ENCODE data around the gene ATP4B. TPM values are rescaled to one million over a fixed set of nuclear protein-coding genes. Genes with fewer than 3 reads are reported as not detected.

The ATP4B gene
- not detected in 2 replicates for total RNA-seq (2014; rRNA removed; shearing (Covaris generic))
- not detected in 2 replicates for total RNA-seq (2022)
- Bru-seq, nascent RNA: not detected
- not detected for BruChase-seq, experiment 1, labeled RNA remaining after a 6-hour chase
- BruChase-seq, experiment 2, labeled RNA remaining after a 2-hour chase: not detected
- long read RNA-seq: 0 reads

DNA sequence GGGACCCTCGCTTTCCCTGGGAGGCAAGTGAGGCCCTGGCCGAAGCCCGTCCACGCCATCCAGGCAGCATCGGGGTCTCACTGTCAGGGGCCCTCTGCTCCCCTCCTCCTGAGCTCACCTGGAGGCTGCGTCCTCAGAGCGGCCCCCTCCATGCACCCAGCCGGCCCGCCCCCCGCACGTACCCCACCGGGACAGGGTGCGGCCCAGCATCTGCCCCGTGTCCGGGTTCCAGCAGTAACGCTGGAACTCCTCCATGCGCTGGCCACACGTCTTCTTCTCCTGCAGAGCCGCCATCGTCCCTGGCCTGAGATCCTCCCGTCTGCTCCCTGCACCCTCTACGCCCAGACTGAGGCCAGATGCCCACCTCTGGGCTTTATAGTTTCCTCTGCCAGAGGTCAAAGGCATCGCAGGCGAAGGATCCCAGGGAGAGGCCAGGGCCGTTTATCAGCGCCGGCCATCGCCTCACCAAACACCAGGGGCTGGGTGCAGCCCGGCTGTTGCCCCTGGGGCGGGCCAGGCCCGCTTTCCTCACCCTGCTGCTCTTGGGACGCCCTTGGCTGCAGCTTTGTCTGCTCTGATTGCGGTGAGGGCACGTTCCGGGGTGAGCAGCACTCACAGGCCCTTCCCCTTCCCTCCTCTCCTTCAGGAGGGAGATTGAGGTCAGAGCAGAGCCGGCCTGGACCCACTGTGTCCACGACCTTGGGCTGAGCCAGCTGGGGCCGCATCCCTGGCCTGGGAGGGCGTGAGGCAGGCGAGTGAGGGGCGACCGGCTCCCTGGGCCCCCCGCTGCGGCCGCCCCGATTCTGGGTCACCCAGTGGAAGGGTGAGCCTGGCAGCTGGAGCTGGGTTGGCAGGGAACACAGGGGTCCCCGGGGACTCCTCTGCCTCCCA is at the start of gene ATP4B:
Gene ATP4B, minus strand, starts transcription at position 348 of the 891 bp plus-strand sequence. Its CDS starts 54 bp downstream, at position 294.
- TF ChIP-seq, protein P1, sequence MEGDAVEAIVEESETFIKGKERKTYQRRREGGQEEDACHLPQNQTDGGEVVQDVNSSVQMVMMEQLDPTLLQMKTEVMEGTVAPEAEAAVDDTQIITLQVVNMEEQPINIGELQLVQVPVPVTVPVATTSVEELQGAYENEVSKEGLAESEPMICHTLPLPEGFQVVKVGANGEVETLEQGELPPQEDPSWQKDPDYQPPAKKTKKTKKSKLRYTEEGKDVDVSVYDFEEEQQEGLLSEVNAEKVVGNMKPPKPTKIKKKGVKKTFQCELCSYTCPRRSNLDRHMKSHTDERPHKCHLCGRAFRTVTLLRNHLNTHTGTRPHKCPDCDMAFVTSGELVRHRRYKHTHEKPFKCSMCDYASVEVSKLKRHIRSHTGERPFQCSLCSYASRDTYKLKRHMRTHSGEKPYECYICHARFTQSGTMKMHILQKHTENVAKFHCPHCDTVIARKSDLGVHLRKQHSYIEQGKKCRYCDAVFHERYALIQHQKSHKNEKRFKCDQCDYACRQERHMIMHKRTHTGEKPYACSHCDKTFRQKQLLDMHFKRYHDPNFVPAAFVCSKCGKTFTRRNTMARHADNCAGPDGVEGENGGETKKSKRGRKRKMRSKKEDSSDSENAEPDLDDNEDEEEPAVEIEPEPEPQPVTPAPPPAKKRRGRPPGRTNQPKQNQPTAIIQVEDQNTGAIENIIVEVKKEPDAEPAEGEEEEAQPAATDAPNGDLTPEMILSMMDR (conservative IDR thresholded peaks at IDR 0.05; ENCODE audit: low read length): no peak
- TF ChIP-seq EZH2phosphoT487 (IDR thresholded peaks at IDR 0.05; ENCODE audit: borderline replicate concordance, low read depth, low read length): no peak
- no TSS peak for BruUV-seq (replicated peaks)
- H3K79me2 ChIP-seq (ENCODE audit: insufficient read depth, low read depth, low read length): no peaks in the 10 kb centered on the region
- H3K4me3 ChIP-seq (ENCODE audit: low read depth, low read length, poor library complexity, severe bottlenecking): no peak within 1 kb of the TSS
- H3K9me2 ChIP-seq (ENCODE audit: insufficient read depth, low read length): no peaks in the 10 kb centered on the region
- CTCF ChIA-PET (ENCODE audit: unreplicated experiment): no interaction called here
- H3K36me3 ChIP-seq (ENCODE audit: insufficient read depth, low read length): no peaks in the 10 kb centered on the region
- no peaks in the 10 kb centered on the region for H3K9me3 ChIP-seq (ENCODE audit: low read length)
- intact Hi-C loops (cut with micrococcal nuclease; ENCODE audit: unreplicated experiment): no loop called here
- H4K20me1 ChIP-seq (ENCODE audit: insufficient read depth, low read length): no peaks in the 10 kb centered on the region
- no peak within 1 kb of the TSS for H3K4me2 ChIP-seq (ENCODE audit: low read length)
- POLR2A ChIA-PET: no interaction called here
- no peak for DNase-seq (ENCODE audit: low spot score)
- H2AFZ ChIP-seq (ENCODE audit: low read length): no peak within 1 kb of the TSS
- H3K27ac ChIP-seq (ENCODE audit: low read depth, low read length, poor library complexity, severe bottlenecking): no peak within 1 kb of the TSS
- no peaks in the 10 kb centered on the region for H3K4me1 ChIP-seq (ENCODE audit: insufficient read depth, low read length, poor library complexity, severe bottlenecking)

DNA sequence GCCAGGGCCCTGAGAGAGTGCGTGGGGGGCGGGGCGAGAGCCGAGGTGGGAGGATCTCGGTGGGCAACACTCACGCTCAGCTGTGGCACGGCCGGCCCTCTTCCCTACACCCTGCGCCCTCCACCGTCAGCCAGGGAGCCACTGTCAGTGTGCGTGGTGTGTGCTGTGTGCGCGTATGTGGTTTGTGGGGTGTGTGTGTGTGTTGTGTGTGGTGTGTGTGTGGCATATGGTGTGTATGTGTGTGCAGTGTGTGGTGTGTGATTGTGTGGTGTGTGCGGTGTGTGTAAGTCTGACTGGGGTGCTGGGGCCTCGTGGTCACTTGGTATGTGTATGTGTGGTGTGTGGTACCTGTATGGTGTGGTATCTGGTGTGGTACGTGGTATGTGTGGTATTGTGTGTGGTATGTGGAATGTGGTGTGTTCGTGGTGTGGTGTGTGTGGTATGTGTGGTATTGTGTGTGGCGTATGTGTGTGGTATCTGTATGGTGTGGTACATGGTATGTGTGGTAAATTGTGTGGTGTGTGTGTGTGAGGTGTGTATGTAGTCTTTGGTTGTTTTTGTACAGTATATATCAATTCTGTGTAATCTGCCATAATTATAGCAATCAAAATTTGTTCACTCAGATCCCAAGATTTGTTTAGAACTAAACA is 14.1 kb upstream of the ATP4B start:
- no TSS peak for BruUV-seq (replicated peaks)
- Histone ChIP-seq H3K79me2 (ENCODE audit: insufficient read depth, low read depth, low read length) (no peaks in the 10 kb centered on the region), H3K27ac (ENCODE audit: low read depth, low read length, poor library complexity, severe bottlenecking) (no peak overlapping the region), H3K4me1 (ENCODE audit: insufficient read depth, low read length, poor library complexity, severe bottlenecking) (no peaks in the 10 kb centered on the region), H3K4me2 (ENCODE audit: low read length) (no peak overlapping the region), H2AFZ (ENCODE audit: low read length) (no peak overlapping the region), H4K20me1 (ENCODE audit: insufficient read depth, low read length) (no peaks in the 10 kb centered on the region), H3K9me3 (ENCODE audit: low read length) (no peaks in the 10 kb centered on the region), H3K9me2 (ENCODE audit: insufficient read depth, low read length) (no peaks in the 10 kb centered on the region), H3K36me3 (ENCODE audit: insufficient read depth, low read length) (no peaks in the 10 kb centered on the region), H3K4me3 (ENCODE audit: low read depth, low read length, poor library complexity, severe bottlenecking) (no peak overlapping the region)
- POLR2A ChIA-PET: no interaction called here
- intact Hi-C loops (cut with micrococcal nuclease; ENCODE audit: unreplicated experiment): no loop called here
- DNase-seq (ENCODE audit: low spot score): no peak
- CTCF ChIA-PET (ENCODE audit: unreplicated experiment): no interaction called here
- TF ChIP-seq EZH2phosphoT487 (IDR thresholded peaks at IDR 0.05; ENCODE audit: borderline replicate concordance, low read depth, low read length): no peak
- TF ChIP-seq, protein P1 (conservative IDR thresholded peaks at IDR 0.05; ENCODE audit: low read length): no peak
